DMS 273 (cell line): Measurements from ENCODE around the gene HHIPL2.
A peak's percentile ranks its signal among the peaks of the same experiment; 100 is the strongest.

ENCODE experiments used
- DNase-seq: peaks from one replicate; lab custom pipeline; 2025; ENCODE audit not compliant: unreplicated experiment; lab: John Stamatoyannopoulos, UW

HHIPL2 gene

GRCh38 chr1:222547944-222548671 lies at the start of gene HHIPL2:
Gene HHIPL2, minus strand, starts transcription at chr1:222548104. Its CDS starts 60 bp downstream, at chr1:222548044.
- DNase-seq, result no peak

- no peak for DNase-seq
Observed at GRCh38 chr1:222596696-222597095, 48.8 kb upstream of the HHIPL2 start.

DNA sequence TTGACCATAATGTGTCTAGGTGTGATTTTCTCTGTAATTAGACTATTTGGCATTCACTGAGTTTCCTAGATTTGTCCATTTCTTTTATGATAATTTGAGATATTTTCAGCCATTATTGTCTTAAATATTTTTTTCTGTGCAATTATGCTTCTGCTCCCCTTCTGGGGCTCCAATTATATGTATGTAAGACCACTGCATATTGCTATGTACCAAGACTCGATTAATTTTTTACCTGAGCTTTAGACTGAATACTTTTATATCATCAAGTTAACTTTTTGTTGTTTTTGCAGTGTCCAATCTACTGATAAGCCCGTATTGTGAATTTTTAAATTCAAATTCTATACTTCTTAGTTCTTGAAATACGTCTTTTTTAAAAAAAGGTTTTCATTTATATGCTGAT lies 46.9 kb upstream of the HHIPL2 start:
- no peak for DNase-seq

- no peak for DNase-seq
Observed at GRCh38 chr1:222592171-222592570, 44.3 kb upstream of the HHIPL2 start.

DNA sequence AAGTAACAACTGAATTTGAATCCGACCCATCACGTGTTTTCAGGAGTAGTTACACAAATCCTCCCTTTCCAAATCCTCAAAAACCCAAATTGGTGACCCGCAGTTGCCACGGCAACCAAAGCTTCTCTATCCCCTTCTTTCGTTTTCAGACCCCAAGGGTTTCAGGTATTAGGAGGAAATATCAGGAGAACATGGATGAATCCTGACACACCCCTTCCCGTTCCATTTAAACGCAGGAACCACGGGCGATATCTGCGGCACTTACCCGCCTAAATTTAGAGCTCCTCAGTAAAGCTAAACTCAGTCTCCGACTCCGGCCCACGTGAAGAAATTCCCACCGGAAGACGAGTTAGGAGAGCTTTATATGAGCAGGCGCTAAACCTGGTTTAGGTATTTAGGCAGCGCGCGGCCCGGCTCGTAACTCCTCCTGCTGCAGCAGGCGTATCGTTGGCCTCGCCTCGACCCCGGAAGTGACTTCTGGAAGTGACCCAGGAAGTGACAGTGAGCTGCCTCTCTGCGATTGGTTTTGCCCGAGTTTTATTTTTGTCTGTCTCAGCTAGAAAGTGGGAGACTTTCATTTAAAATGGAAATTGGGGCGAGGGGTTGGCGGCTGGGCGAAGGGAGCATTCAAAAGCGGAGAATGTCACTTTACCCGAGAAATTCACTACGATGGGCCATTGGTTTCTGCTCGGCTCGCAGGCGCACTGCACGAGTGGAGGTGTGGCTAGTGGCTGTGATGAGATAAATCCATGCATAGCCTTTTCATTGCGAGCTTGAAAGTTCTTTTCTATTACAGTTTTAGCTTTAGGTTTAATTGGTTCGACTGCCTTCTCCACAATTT lies 41.8 kb upstream of the HHIPL2 start, which contains the start of gene TAF1A:
TSS of gene TAF1A (minus strand) at position 472 of the 841 bp plus-strand sequence.
- DNase-seq, result peak; percentile 95

DNA sequence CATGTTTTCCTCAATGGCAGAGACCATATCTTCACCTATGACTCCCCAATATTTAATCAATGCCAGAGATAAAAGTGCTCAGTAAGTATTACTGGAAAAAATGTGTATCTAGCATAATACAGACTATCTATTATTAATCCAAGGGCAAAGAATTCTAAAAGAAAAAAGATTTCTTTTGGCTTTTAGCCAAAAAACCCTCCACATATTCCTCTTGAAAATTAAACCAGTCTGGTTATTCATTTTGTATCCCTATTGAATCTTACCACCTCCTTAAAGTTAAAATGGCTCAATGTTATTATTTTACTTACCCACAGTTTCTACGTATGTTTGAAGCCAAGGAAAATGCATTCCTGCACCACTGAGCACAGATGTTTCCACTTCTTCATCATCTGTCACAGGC lies 40.2 kb upstream of the HHIPL2 start:
- DNase-seq, result no peak

- no peak for DNase-seq
Observed at GRCh38 chr1:222586842-222587241, 38.9 kb upstream of the HHIPL2 start.

GRCh38 chr1:222583079-222583478 lies 35.2 kb upstream of the HHIPL2 start:
- no peak for DNase-seq

DNA sequence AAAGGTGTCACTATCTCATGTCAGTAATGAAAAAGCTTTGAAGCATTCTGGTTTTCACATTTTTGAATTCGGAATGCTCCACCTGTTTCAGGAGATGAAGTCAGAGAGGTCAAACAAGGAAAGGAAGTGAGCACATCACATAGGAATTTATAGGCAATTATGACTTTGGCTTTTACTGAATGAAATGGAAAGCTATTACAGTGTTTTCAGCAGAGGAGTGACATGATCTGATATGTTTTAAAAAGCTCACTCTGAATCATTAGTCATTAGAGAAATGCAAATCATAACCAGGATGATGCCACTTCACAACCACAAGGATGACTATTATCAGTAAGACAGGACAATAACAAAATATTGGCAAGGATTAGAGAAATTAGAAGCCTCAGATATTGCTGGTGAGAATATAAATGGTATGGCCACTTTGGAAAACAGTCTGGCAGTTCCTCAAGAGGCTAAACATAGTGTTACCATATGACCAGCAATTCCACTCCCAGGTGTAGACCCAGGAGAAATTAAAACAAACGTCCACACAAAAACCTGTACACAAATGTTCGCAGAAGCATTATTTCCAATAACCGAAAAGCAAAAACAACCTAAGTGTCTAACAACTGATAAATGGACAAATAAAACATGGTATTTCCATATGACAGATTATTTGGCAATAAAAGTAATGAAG lies 34.3 kb upstream of the HHIPL2 start:
- peak; percentile 20 for DNase-seq

DNA sequence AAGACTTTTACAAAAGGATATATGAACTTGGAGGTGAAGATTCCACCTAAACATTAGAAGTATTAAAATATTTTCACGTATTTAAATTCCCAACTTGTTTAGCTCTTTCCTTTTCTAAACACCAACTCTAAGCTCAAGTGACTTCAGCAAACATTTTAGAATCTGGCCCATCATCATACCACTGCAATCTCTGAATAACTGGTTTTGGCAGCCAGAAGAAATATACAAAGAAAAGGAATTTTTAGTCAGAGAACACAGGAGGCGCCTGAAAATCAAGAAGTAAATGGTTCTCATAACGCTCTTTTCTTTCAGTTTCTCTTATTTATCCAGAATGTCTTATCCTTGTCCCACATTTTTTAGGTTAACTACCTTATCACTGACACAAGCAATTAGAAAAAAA lies 31.4 kb upstream of the HHIPL2 start:
- no peak for DNase-seq

- DNase-seq, result no peak
Observed at GRCh38 chr1:222570837-222571236, 22.9 kb upstream of the HHIPL2 start.

DNA sequence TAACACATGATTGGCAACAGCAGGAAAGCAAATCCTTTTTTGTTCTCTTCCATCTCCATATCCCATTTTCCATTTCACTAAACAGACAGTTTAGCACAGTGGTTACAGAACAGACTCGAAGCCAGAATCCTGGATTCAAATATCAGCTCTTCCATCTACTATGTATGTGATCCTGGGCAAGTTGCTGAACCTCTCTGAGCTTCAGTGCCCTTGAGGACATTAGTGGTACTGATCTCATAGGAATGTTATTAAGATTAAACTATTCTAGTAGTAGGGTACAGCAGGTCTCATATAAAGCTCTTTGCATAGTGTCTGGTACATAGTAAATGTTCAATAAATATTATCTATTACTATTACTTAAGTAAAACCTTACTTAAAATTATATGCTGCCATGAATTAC lies 13.8 kb upstream of the HHIPL2 start:
- no peak for DNase-seq

DNA sequence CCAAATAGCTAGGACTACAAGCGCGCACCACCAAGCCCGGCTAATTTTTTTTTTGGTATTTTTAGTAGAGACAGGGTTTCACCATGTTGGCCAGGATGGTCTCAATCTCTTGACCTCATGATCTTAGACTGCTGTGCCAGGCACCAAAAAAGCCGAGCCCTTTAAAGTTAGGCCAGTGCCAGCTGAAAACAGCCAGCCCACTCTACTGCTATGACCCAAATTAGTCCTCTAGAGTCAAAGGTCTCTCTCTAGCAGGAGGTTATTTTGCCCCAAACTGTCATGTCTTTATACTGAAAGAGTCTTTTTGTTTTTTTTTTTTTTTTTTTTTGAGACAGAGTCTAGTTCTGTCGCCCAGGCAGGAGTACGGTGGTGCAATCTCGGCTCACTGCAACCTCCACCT lies 9.7 kb upstream of the HHIPL2 start:
- DNase-seq, result no peak

DNA sequence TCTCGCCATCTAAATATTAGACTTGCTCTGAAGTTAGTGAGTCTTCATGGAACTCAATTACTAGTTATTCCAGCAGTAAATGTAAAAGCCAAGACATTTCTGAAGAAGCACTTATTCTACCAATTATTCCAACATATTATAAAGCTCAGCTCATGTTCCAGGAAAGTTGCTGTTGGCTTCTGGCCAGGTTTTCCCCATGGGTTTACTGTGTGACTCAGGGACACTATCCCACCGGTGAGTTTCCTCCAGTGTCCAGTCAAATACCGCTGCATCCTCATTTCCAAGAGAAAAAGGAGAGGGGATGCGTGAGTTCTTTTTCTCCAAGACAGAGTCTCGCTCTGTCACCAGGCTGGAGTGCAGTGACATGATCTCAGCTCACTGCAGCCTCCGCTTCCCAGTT lies 9.2 kb upstream of the HHIPL2 start:
- DNase-seq, result no peak

DNA sequence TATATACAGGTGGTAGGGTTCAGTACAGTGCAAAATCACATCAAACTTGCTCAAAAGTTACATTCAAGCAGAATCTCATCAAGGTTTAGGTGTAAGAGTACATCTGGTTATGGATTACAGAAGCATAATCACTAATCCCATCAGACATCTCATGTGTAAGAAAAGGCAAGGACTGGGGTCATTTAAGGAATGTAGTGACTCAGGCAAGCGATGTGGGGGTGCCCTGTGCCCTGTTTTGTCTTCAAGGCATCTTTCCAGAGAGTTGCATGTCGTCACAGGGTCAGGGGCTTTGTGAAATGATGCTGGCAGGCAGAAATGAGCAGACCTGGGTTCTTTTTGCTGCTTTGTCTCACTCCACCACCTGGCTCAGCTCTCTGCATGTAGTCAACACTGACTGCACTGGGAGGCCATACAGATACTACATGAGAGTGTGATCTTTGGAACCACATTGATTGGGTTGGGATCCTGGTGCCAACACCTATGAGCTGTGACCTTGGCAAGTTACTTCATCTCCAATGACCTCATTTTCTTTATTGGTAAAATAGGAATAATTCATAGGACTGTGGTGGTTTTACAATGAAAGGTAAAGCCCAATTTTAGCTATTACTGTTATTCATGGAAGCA lies 8.2 kb upstream of the HHIPL2 start:
- DNase-seq, result no peak

- DNase-seq, result no peak
Observed at GRCh38 chr1:222554177-222554576, 6.3 kb upstream of the HHIPL2 start.

GRCh38 chr1:222552882-222553281 lies 5.0 kb upstream of the HHIPL2 start:
- no peak for DNase-seq

- no peak for DNase-seq
Observed at GRCh38 chr1:222547260-222547614, 667 bp downstream of the HHIPL2 start.

GRCh38 chr1:222546548-222547259 lies 1.2 kb downstream of the HHIPL2 start:
- peak; percentile 58 for DNase-seq

DNA sequence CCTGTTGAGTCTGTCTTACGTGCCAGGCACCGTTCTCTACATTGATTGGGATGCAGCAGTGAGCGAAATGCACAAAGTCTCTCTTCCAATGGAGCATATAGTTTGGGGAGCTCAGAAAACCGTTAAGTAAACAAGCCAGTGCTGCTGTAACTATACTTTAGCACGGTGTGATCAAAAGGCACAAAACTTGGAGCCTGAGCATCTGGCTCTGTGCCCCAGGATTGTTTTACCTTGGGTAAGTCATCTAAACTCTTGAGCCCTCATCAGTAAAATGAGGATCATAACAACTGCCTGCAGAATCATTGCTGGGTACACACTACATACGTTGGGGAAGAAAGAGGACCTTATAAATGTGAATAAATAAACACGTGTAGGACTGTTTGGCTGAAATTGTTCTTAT lies 1.8 kb downstream of the HHIPL2 start:
- DNase-seq, result no peak

DNA sequence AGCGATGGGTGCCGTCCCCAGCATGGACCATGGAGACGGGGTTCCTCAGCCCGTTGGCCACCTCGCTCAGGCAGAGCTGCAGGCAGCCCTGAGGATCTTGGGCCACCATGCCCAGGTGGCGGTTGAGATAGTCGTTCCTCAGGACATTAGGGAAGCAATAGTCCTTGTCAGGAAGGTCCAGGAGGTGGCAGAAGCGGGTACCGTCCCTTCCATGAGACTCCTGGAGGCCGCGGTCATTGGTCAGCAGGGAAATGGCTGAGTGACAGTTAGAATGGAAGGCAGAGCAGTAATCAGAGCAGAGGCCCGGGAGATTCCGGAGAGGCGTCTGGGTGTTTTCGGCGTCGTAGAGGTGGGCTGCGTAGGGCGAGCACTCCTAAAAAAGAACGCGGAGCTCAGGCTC lies 4.1 kb downstream of the HHIPL2 start:
- no peak for DNase-seq
